Suppressor macrophage (primary cell): ENCODE measurements around the gene TRUB2.
"Not testable (repeated sequence)": the region's sequence is repeated elsewhere in the genome, so short reads cannot be mapped to it uniquely, and the experiment has no call there.

Source experiments
- DNase-seq, 4 experiments: peaks; one replicate each; pipeline ENCODE4 v3.0.0-alpha.2; 2020 to 2022

Gene TRUB2

DNA sequence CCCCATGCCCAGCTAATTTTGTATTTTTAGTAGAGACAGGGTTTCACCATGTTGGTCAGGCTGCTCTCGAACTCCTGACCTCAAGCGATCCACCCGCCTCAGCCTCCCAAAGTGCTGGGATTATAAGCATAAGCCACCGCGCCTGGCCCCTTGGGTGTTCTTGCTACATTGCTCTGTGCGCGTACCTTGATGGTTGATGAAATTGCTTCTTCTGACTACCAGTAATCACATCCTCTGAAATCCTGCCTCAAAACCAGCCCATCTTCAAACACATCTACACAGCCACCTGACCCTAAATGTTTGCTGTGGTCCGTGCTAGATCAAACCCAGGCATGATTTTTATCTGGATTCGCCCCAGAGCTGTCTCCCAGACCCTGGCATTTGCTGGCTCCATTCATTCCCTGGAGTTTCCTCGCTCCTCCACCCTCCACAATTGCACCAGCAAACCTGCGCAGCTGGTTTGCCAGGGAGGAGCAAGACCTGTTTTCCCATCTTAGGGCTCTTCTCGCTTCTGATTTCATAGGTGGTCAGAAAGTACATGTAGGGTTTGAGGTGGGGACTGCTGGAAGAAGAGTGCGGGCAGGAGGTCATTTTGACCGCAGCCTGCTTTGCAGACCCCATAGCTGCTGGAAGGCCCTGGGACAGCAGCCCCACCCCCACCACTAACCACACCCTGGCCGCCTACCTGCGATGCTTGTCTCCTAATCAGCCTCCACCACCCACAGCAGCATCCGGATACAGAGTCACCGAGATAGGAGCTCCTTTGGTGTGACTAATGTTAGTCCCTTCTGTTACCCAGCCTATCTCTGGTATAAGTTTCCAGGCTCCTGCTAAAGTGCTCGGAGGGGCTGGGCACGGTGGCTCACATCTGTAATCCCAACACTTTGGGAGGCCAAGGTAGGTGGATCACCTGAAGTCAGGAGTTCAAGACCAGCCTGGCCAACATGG lies 23.4 kb downstream of the TRUB2 start:
- DNase-seq = no peak

DNA sequence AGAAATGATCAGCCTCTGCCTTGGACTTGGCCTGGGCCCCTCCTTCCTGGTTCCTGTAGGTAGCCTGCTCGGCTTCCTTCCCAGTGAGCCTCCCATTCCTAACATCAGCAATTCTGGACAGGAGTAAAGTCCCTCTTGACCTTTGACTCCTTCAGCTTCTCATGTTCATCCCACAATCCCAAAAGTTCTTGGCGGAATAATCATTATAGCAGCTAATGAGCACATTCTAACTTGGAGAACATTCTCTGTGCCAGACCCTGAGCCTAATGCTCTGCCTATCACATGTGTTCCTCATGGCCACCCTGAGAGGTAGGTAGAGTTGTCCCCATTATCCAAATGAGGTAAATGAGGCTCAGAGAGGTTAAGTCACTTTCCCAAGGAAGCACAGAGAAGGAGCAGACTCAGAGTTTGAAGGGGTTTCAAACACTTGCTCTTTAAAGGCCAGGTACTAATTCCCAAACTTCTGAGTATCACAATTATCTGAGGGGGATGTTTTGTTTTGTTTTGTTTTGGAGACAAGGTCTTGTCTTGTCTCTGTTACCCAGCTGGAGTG lies 24.9 kb downstream of the TRUB2 start:
- DNase-seq = no peak

DNA sequence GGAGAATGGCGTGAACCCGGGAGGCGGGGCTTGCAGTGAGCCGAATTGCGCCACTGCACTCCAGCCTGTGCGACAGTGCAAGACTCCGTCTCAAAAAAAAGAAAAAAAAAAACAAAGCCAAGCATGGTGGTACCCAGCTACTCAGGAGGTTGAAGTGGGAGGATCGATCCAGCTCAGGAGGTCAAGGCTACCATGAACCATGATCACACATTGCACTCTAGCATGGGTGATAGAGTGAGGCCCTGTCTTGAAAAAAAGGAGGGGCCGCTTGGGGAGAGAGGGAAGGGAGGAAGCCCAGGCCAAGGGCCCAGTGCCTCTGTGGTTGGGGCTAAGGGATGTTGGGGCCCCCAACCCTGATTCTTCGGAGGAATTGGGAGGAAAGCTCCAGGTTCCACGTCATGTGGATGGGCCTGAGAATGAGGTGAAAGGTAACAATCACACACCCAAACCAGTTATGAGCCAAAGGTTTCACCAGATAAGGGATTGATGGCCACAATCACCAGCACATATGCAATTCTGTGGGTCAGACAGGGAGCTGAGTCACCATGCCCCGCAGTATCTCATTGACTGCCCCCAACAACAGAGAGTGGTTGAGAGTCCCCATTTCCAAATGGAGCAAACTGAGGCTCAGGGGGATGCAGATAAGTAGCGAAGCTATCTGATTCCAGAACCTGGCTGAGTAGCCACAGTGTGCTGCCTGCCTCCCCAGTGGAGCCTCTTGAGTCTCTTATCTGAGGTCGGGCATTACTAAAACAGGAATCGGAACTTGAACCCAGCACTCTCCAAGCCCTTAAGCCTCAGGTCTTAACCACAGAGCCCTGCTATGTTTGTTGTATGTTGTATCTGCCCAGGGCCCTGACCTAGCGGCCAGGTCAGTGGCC lies 25.7 kb downstream of the TRUB2 start:
- DNase-seq = no peak

DNA sequence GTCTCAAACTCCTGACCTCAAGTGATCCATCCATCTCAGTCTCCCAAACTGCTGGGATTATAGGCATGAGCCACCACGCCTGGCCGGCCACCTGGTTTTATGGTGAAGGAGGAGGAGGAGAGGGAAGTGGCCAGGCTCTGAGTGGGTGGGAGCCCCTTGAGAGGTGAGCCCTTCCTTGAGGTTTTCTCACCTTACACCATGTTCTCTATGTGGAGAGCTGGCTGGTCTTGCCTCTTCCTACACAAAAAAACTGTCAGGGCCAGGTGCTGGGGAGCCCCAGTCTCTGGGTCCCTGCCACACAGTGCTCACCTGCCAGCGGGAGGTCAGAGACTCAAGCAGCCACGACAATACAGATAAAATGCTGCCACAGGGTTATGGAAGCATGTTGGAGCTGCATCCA lies 28.1 kb downstream of the TRUB2 start:
- DNase-seq = no peak

DNA sequence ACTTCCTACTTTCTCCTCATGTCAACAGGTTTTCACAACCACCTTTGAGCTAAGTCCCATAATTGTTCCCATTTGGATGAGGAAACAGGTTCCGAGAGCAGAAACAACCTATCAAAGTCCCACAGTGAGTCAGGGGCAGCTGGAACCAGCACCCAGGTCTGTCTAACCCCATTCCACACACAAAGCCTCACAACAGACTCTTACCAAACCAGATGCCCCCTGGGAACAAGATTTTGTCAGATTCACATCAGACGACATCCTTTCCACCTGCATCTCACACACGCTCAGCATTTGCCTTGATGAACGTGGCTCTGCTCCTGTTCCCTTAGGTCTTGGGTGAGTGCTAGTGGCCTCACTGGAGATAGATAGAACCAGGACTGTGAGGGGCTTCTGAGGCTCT lies 29.2 kb downstream of the TRUB2 start:
- DNase-seq = no peak

DNA sequence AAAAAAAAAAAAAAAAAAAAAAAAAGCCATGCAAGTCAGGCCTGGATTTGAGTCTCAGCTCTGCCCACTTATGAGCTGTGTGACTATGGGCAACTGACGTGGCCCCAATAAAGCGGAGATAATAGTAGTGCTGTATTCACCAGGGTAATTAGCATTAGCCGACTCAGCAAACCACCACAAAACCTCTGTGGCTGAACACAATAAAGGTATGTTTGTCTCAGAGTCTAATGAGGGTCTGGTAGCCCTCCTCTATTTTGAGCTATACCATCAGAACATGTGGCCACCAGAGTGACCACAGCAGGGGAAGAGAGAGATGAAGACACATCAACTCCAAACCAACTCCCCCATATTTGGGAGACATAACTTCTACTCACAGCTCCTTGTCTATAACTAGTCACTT lies 30.2 kb downstream of the TRUB2 start:
- no peak for DNase-seq

DNA sequence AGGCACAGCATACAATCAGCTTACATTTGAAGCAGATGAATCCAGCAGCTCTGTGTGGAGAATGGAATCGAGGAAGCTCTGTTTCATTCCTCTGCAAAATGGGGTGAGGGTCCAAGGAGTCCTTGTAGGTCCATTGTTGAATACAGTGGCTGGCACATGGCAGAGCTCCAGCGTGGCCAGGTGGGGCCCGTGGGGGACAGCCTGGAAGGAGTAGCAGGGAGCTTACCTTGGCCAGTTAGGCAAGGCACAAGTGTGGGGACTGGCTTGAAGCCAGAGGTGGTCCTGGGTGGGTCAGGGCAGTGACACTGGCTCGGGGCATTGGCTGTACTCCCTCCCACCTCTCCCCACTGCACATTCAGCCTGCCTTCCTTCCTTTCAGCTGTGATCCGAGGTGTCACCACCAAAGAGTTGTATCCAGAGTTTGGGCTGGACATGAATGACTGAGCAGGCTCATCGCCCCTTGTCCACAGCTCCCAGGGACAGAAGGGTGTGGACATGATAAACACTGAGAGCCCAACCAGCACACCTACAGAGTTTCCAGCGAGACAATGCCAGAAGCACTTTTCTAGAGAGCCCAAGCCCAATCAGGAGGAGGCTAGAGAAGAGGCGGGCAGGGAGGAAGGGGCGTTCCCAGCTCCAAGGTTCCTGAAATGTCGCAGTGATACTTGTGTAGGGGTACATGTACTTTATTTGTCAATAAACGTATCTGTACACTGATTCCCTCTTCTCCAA lies 33.8 kb downstream of the TRUB2 start:
- DNase-seq = no peak

DNA sequence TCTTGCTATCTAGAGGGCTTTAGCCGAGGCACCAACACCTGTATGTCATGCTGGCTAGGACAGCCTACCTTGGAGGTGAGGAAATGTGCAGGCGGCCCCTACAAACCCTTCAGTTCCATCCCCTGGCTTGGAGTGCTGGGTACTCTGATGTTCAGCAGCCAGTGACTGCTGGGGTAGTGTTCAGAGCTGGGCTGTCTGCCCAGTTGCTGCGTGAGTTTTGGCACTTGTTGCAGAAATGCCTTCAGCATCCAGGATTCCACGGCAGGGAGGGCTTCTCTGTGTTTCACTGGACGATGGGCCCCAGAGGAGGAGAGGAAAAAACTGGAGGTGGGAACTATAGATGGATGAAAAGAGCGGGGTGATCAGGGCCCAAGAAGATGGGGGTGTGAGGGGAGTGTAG lies 35.8 kb downstream of the TRUB2 start:
- no peak for DNase-seq

DNA sequence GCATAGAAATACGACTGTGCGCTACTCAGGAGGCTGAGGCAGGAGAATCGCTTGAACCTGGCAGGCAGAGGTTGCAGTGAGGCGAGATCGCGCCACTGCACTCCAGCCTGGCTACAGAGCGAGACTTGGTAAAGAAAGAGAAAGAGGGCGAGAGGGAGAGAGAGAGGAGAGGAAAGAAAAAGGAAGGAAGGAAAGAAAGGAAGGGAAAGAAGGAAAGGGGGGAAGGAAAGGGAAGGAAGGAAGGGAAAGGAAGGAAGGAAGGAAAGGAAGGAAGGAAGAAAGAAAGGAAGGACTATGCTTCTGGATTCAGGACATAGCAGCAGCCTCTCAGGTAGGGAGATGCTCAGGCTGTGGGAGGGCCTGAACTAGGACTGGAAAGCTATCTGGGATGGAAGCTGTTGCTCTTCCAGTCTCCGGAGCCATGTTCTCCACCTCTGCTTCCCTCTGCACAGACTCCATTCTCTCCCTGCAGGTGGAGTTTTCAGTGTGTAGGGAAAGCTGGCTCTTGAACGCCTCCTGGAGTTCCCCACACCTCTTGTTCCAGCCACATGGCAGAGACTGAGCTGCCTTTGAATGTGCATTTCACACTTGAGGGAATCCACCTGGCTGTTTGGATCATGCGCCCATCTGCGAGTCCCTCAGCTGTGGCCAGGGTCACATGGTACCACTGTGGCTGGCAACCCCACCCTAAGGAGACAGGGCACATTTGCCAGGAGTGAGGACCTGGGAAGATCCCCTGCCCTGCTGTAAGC lies 37.0 kb downstream of the TRUB2 start:
- DNase-seq = no peak

DNA sequence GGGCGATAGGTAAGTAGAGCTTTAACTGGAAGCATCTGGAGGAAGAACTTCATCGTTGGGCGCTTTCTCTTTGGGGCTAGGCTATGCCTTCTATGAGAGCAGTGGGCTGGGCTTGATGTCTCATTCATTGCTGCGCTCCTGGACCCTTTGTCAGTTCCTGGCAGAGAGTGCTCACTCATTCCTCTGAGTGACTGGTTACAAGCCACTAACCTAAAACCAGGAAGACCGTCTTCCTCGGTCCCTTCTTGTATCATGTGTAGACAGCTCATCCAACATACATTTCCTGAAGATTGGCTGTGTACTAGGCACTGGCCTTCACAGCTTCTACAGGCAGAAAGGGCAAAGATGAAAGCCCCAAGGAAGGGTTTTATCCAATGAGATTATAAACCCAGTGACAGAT lies 39.7 kb downstream of the TRUB2 start:
- DNase-seq = no peak

DNA sequence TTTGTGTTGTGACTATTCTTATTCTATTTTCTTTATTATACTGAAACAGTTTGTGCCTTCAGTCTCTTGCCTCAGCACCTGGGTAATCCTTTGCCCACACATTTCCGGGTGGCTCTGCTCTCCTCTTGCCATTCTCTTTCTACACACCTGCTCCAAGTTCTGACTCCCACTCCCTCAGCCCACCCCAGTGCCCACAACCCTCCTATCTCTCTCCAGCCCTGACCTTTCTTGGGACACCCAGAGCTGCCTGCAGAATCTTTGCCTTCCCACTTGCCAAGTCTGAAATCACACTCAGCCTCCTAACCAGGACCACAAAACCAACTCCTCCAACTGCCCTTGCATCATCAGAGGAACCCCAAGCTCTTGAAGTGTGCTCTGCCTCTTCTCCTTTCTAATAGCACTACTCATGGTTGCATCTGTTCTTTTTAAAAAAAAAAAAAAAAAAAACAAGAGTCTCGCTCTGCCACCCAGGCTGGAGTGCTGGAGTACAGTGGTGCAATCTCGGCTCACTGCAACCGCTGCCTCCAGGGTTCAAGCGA lies 42.1 kb downstream of the TRUB2 start:
- peak; percentile 33 to 70 (median 60) for DNase-seq

DNA sequence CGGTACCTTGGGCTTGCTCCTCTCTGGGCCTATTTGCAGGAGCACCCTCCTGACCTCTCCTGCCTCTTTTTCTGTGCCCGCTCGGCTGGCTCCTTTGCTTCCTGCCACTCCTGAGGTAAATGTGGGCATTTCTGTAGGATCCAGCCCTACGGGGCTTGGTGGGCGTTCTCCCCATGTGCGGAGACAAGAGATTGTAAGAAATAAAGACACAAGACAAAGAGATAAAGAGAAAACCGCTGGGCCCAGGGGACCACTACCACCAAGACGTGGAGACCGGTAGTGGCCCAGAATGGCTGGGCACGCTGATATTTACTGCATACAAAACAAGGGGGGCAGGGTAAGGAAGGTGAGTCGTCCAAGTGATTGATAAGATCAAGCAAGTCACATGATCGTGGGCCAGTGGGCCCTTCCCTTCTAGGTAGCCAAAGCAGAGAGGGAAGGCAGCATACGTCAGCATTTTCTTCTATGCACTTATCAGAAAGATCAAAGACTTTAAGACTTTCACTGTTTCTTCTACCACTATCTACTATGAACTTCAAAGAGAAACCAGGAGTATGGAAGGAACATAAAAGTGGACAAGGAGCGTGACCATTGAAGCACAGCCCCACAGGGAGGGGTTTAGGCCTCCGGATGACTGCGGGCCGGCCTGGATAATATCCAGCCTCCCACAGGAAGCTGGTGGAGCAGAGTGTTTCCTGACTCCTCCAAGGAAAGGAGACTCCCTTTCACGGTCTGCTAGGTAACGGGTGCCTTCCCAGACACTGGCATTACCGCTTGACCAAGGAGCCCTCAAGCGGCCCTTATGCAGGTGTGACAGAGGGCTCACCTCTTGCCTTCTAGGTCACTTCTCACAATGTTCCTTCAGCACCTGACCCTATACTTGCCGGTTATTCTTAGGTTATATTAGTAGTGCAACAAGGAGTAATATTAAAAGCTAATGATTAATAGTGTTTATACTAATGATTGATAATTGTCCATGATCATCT lies 42.9 kb downstream of the TRUB2 start:
- not testable (repeated sequence) for DNase-seq

DNA sequence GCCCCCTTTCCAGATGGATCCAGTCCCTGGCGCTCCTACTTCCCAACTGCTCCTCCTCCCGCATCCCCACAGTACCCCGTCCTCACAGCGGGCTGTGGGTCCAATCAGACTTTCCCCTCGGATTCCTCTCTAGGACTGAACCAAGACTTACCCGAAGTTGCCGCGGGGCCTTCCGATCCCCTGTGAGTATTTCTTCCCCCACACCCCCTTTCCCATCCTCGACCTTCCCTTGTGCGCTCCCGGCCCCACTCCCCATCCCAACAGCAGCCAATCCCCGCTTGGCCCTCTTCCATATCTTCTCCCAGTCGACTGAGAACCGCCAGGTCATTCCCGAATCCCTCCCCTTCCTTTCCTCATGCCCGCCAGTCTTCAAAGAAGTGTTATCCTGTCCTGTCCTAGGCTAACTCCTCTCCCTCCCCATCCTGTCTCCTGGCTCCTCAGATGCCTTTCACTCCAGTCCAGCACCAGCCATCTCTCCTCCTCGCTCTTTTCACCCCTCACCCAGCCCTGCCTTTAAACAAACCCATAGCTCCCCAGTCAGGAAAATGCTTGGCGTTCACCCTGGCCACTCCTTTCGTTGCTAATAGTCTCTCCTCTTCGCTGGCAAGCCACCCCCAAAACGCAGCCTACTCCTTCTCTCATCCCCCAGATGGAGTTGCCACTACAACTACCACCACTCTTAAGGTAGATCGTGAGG lies 45.5 kb downstream of the TRUB2 start:
- DNase-seq = peak in 1 of 4 experiments; percentile 30

DNA sequence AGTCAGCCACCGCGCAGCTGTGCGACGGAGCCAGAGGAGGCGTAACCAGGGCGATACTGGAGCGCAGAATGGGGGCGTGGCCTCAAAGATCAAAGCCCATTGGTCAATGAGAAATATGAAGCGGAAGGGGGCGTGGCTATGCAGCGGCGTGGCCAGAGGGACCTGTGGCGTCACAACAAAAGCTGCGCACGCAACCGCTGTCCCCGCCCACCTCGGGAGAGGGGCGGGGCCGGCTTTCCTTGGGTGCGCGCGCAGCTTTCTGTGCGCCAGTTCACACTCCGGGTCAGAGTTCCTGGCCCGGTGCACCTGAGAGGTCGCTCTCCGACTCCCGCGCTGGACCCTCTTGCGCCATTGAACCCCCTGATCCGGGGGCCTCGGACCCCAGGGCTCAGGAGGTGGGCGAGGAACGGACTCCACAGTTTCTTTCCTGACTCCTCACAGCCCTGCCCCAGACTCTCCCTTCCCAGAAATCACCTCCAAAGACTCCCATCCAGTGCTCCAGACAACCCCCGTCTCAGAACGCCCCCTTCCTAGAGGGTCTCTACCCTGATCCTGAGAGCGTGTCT lies 46.2 kb downstream of the TRUB2 start, which contains the start of gene SWI5:
Gene SWI5, plus strand, starts transcription at position 269 of the 566 bp plus-strand sequence.
- peak; percentile 100 for DNase-seq

DNA sequence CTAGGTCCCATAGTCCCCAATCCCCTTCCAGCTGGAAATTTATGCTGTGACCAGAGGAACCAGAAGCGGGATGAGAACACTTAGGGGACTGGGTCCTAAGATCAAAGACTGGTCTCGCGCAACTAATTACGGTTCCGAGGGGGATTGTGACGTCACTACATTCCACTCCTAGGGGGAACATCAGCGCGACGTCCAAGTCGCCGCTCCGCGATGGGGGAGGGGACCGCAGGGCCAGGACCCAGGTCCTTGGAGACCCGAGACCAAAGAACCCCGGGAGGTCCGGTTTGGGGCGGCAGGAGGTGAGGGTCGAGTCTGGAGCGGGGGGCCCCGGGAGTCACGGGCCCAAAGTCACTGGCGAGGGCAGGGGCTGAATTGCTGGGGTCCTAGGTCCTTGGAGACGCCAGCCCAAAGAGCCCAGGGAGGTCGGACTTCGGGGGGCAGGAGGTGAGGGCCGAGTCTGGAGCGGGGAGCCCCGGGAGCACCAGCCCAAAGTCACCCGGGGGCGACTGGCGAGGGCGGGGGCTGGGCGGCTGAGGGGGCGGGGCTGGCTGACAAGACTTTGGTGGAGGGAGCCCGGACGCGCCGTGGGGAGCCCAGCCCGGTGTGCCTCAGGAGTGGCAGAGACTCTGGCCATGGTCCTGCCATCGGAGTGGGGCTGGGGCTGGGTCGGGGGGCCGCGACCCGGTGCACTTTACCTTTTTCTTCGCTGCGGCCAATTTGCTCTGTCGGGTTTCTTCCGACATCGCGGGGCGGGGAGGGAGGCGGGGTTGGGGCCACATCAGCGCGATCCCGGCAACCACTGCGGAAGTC lies 46.8 kb downstream of the TRUB2 start, which contains the start of gene GOLGA2:
Gene GOLGA2, minus strand, starts transcription at position 810 of the 810 bp plus-strand sequence. Its CDS starts 31 bp downstream, at position 779.
- peak in 3 of 4 experiments; percentile 24 to 42 (median 25) for DNase-seq

DNA sequence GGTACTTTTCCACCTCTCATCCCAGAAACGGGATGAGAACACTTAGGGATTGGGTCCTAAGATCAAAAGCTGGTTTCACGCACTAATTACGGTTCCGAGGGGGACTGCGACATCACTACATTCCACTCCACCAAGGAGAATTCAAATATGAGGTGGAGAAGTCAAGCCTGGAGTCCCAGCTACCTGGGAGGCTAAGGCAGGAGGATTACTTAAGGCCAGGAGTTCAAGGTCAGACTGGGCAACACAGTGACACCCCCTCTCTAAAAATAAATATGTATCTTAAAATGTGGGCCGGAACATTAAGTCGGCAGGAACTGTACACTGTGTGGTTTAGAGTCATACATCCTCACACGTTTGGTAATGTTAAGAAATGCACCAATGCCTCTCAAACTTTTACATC lies 48.0 kb downstream of the TRUB2 start:
- DNase-seq = no peak

DNA sequence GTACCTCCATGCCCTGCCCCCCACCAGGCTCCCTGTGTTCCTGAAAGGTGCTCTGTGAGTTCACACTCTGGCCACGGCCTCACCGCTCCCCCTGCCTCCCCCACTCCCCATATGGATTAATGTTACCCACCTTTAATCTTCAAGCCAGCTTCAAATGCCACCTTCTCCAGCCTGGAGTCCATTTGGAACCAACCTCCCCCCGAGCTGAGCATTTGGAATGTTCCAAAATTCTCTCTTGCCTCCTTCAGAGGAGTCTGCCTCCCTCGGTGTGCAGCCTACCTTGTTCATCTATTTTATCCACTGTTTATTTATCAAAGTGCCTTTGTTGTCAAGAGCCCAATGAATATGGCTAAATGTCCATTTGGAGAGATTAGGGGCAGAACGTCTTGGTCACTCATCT lies 50.7 kb downstream of the TRUB2 start:
- no peak for DNase-seq

DNA sequence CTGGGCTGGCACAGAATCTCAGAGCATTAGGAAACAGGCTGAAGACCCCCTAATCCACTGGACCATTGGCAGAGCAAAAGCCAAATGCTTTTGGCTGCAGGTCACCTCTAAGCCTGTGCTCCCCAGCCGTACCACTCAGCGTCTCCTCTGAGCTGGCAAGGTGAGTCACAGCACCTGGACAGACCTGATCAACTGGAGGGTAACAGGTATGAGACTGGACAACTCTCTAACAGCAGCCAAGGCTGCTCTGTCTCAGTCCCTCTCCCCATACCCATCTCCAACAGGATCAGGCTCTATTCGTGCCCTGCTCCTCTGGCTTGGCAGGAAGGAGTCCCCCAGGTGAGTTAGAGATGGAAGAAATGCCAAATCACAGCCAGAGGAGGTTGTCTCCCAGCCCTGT lies 51.1 kb downstream of the TRUB2 start:
- no peak for DNase-seq
